Measurements from ENCODE around the gene IPMK.

Gene IPMK

DNA sequence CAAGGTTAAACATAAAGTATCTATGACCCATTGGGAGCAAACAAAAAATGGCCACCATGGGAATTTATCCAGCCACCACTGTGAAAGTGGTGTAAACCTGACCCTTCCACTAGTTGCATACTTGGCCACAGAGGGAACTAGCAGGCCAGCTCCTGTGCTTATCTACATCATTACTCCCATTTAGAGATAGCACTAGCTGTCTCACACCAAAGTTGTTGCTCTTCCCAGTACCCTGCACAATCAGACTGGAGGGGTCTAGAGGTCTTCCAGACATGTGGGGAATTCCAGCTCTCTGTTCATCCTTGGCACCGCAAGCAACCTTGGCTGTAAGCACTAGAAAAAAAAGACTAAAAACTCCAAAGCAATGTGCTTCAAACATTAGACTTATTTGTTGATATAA lies 113.9 kb downstream of the IPMK start:
- no peak for DNase-seq (ENCODE audit: low read depth)

DNA sequence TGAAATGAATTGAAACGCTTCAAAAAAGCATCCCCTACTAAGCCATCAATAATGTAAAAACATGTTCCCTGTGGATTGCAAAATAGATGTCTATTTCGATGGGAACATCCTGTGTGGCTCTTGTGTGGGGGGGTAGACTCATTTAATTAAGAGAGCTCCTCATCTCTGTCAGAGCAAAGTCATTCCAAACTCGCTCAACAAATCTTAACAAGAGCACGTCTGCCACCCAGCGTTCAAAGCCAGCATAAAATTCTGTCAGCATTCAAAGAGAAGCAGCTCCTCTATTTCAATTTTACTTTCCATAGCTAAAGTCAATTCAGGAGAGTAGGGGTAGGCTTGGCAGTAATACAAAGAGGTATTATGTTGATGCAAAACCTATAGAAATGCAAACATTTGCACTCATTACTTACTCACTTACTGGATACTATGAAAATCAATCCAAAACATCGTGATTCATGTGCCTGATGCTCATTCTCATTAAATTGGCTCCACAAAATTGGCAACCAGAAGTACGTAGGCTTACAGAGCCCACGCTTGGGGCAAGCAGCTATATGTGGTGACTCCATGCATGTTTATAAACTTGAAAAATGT lies 114.9 kb downstream of the IPMK start:
- DNase-seq (ENCODE audit: low read depth): peak; percentile 38

DNA sequence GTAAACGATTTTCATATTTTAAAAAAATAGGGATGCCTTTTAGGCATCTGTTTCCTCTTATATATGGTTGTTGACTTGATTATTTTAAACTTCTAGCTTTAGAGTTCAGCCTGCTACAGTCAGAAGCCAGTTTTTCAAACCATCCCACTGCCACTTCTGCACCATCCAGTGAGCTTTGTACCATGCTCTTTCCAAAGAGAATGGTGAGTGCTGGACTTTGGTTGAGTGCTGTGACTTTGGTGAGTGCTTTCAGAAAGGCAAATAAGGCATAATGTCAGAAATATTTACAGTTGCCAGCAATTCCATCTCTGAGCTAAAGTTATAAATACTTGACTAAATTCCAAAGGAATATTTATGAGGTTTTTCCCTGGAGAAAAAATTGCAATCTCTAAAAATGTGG lies 117.4 kb downstream of the IPMK start:
- DNase-seq (ENCODE audit: low read depth): no peak

DNA sequence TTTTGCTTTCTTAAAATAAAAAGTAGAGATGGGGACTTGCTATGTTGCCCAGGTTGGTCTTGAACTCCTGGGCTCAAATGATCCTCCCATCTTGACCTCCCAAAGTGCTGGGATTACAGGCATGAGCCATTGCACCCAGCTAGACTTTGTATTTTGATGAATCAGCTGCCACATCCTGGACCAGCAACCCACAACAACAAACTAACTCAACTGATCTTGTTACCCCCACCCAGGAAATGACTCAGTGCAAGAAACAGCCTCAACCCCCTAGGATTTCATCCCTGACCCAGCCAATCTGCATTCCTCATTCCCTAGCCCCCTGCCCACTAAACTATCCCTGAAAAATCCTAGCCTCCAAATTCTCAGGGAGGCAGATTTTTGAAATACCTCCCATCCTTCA lies 123.8 kb downstream of the IPMK start:
- no peak for DNase-seq (ENCODE audit: low read depth)

Data from fibroblast of gingiva (primary cell).